PFSK-1 (cell line): ENCODE data around the gene ZCCHC17.

Experiments used
- POLR2AphosphoS5 ChIP-seq: IDR thresholded peaks from 2 replicates; pipeline ENCODE4 v1.6.1; 2012; ENCODE audit warnings: low read depth, mild to moderate bottlenecking, control low read depth, low read length, moderate library complexity
- REST ChIP-seq, 2 experiments: IDR thresholded peaks; 2 replicates each; pipeline versions ENCODE4 v1.6.1 to v1.8.0; 2011 to 2012; ENCODE audit warnings: low read depth in 2 of 2, low read length in 2 of 2, control low read depth in 1 of 2, inconsistent platforms in 1 of 2, mild to moderate bottlenecking in 1 of 2, moderate library complexity in 1 of 2; ENCODE audit not compliant: insufficient read depth in 1 of 2
- TAF1 ChIP-seq: IDR thresholded peaks from 2 replicates; pipeline ENCODE4 v1.6.1; 2012; ENCODE audit warnings: low read length, control low read depth, borderline replicate concordance; ENCODE audit not compliant: insufficient read depth

- no peak for TF ChIP-seq POLR2AphosphoS5
- no peak for TF ChIP-seq REST (IDR thresholded peaks at IDR 0.05; ENCODE audit: insufficient read depth in 1 of 2, low read depth in 2 of 2, low read length in 2 of 2)
- no peak for TF ChIP-seq TAF1
These were observed 51.6 kb downstream of the ZCCHC17 start for GRCh38 chr1:31348449-31348848.
